ENCODE measurements around the gene SLC5A4.
"Not testable (repeated sequence)": the region's sequence is repeated elsewhere in the genome, so short reads cannot be mapped to it uniquely, and the experiment has no call there.

The SLC5A4 gene

GRCh38 chr22:32199961-32200360, 55.2 kb downstream of the SLC5A4 start:
- no peak for DNase-seq (ENCODE audit: low spot score)

DNA sequence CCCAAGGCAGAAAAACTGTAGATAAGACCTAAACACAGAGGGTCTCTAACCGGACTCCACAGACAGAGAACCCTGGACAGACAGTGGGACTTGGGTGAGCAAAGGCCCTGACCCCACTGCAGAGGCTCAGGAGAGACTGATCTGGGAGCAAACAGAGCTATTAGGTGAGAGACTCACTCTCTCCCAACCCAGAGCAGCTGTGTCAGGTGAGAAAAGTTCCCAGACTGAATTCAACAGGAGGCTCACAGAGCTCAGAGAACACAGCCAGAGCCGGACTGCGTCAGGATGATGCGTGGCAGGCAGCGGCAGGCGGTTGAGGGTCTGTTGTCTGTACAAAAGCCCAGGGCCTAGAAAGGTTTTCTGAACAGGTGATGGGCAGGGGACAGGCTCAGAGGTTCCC, 55.8 kb downstream of the SLC5A4 start:
- no peak for DNase-seq (ENCODE audit: low spot score)

DNA sequence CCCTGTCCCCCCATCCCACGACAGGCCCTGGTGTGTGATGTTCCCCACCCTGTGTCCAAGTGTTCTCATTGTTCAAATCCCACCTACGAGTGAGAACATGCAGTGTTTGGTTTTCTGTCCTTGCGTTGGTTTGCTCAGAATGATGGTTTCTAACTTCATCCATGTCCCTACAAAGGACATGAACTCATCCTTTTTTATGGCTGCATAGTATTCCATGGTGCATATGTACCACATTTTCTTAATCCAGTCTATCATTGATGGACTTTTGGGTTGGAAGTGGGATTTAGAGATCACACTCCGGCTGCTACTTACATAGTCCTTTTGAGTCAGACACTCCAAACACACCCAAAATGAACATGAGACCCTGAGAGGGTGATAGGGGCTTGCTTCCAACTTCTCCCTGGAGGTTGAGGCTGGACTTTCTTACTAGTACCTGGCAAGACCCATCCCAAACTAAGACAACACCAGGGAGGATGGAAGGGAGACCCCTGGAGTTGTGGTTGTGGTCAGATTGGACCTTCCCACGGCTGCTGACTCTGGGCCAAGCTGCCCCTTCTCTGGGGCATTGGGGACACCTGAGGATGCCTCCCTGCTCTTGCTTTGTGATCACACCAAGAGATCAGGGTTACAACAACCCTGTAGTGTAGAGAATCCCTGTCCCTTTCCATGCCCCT, 57.5 kb downstream of the SLC5A4 start:
- DNase-seq (ENCODE audit: low spot score), result not testable (repeated sequence)

DNA sequence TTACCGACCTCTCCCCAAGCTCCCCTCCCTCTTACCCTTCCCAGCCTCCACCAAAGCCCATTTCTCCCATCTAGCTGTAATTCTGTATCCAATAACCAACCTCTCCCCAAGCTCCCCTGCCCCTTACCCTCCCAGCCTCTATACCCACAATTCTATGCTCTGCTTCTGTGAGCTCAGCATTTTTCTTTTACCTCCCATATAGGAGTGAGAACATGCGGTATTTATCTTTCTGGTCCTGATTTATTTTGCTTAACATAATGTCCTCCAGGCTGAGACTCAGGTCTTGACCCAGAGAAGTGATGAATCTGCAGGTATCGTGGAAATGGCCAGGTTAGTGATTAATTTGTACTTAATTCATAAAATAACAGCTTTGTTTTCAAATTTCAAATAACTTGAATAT, 59.2 kb downstream of the SLC5A4 start:
- DNase-seq (ENCODE audit: low spot score), result not testable (repeated sequence)

DNA sequence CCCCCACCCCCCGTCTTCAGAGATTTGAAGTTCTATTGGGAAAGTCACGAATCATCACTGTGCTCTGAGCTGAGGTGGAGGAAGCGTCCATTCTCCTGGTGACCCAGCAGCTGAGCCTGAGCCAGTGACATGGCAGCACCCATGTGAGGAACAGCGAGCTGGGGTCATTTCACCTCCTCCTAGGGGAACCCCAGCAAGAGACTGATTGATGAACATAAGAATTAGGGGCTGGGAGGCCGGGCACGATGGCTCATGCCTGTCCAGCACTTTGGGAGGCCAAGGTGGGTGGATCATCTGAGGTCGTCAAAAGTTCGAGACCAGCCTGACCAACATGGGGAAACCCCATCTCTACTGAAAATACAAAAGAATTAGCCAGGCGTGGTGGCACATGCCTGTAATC, 61.8 kb downstream of the SLC5A4 start:
- not testable (repeated sequence) for DNase-seq (ENCODE audit: low spot score)

DNA sequence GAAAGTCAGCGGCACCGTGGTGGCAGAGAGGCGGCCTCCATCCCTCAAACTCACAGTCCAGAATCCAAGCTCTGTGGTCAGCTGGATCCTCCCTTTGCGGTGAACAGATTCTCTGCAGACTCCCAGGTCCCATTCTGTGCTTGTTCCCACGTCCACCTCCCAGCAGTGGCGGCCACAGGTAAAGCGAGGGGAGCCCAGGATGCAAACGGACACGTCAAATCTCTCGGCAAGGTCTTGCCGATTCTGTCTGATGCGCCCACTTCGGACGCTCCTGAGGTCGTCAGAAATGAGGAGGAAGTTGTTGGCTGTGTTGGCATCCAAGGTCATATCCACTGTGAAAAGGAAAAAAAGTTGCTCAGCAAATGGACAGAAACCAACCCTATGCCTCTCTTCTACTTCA, 64.1 kb downstream of the SLC5A4 start:
- DNase-seq (ENCODE audit: low spot score), result not testable (repeated sequence)

DNA sequence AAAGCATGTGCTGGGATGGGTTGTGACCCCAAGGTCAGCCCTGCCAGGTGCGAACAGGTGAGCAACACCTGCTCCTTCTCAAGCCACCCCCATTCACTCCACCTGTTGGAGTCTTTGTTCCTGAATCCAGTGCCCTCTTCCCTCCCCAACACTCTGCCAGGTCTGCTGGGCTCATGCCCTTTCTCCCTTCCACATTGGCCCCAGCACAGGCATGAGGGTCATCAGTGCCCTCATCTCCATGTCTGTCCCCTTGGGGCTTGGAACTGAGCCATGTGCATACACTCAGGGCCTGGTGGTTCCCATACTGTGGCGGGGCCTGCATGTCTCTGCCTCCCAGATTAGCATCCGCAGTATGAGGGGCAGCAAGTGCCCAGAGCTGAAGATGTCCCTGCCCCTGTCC, 69.3 kb downstream of the SLC5A4 start:
- no peak for DNase-seq (ENCODE audit: low spot score)

- no peak for DNase-seq (ENCODE audit: low spot score)
Measured at GRCh38 chr22:32183625-32184024, 71.5 kb downstream of the SLC5A4 start.

DNA sequence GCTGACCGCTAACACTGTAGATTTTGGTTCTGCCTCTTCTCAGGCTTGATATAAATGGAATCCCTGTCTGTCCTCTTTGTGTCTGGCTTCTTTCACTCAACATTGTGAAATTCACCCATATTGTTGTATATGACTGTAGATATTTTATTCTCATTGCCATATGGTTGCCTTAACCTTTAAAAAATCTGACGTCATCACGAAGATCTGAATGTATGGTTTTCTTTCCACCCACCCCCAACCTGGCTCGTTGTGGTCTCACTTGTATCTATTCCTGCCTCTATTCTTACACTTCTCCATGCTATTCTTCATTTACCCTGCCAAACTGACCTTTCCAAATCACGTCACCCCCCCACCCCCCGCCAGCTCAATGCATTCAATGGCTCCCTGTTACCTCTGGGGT, 74.1 kb downstream of the SLC5A4 start:
- DNase-seq (ENCODE audit: low spot score), result no peak

- DNase-seq (ENCODE audit: low spot score), result no peak
Measured at GRCh38 chr22:32177221-32177765, 77.9 kb downstream of the SLC5A4 start.

DNA sequence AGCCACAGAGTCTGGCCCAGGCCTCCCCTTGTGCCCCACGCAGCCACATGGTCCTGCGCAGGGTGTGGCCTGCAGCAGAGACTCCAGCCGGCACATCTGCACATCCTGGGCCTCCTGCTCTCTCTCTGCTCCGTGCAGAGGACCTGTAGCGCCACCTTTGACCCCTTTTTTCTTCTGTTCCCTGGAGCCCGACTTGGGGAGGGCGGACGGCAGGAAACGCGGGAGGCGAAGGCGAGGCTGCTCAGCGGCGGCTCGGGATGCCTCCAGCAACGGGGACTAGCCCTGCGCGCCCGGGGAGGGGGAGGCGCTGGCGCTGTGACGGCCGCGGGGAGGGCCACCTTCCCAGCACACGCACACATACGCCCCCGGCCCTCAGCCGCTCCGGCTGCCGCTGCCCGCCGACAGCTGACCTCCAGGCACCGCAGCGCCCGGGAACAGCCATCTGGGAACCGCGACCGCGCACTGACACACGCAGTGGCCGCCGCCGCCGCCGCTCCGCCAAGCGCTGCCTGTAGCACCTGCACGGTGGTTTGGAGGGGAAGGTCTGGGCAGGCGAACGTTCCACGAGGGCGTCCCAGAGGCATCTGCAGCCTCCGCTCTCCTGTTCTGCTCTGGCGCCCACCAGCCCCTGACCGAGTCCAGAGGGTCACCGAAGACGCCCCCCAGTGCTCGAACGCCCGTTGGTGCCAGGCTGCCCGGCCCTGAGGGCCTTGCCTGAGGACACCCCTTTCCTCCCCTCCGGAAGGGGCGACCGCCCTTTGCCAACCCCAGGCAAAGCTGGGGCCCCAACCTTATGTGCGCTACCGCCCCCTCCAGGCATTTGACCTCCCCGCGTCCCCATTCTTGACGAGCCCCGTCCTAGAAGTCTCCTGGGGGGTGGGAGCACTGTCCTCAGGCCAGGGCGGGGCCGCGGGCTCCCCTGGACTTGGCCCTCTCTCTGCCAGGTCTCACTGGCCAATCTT, 79.2 kb downstream of the SLC5A4 start:
- DNase-seq (ENCODE audit: low spot score), result no peak

GRCh38 chr22:32175115-32175514, 80.0 kb downstream of the SLC5A4 start:
- DNase-seq (ENCODE audit: low spot score), result no peak
